Mucosa of descending colon (tissue), 3 donors: ENCODE results near the gene ATG7. TPM values are rescaled to one million over a fixed set of nuclear protein-coding genes. Genes with fewer than 3 reads are reported as not detected.

Experiments
- ATAC-seq: fragments of 200-7000 bp; cut with Tn5 transposase; one replicate; pipeline ENCODE4 v1.9.1; 2020; ENCODE audit warnings: mild to moderate bottlenecking, moderate library complexity
- DNase-seq, 3 donors: peaks; one replicate each; pipeline ENCODE4 v3.0.0-alpha.2; 2020
- H3K36me3 ChIP-seq: fragments of 200-600 bp; one replicate; pipeline ENCODE4 v1.8.0; 2021; ENCODE audit warnings: low read depth, mild to moderate bottlenecking
- H3K4me1 ChIP-seq: fragments of 200-600 bp; one replicate; pipeline ENCODE4 v1.8.0; 2021; ENCODE audit warnings: low read depth, mild to moderate bottlenecking
- H3K4me3 ChIP-seq: fragments of 200-600 bp; one replicate; pipeline ENCODE4 v1.8.0; 2021; ENCODE audit warnings: mild to moderate bottlenecking
- H3K9me3 ChIP-seq: fragments of 200-600 bp; one replicate; pipeline ENCODE4 v1.8.0; 2021; ENCODE audit warnings: mild to moderate bottlenecking
- CTCF ChIP-seq: fragments of 200-600 bp; IDR thresholded peaks from one replicate; pipeline ENCODE4 v1.8.0; 2022; ENCODE audit warnings: antibody characterized with exemption, mild to moderate bottlenecking
- intact Hi-C, 2 donors: fragments of 100-400 bp; cut with DNase I in 1 of 2; cut with micrococcal nuclease in 1 of 2; formaldehyde crosslinking; loops; one replicate each; pipeline versions ENCODE4 v1.11.0 to v1.11.1; 2022; cut with DNase I, micrococcal nuclease
- total RNA-seq, 3 donors: library from RNA; stranded (reverse); fragmentation: NEBNext Ultra II Directional in 2 of 3; extraction: Animal tissue kit (Norgen Biotek cat#: 25700) in 2 of 3; gene quantifications; one replicate each; pipeline versions ENCODE4 v1.2.1 to v1.2.4, GENCODE V29; 2021 to 2023
- donor health status: DM: no; HTN: no; CAD: no; lungs with moderate emphysema.
- donor health status: DM: no; HTN: no; CAD: no.
- donor health status: DM: no; HTN: yes; CAD: no.

The ATG7 gene
- total RNA-seq, 3 donors from 2014 or later = 40.4 to 49.6 (median 43.3) TPM

GRCh38 chr3:11415099-11415498, 142.9 kb downstream of the ATG7 start:
- Histone ChIP-seq H3K4me3 (no peak overlapping the region), H3K9me3 (peaks cover 11% of the 10 kb centered on the region), H3K36me3 (no peaks in the 10 kb centered on the region), H3K4me1 (no peaks in the 10 kb centered on the region)
- ATAC-seq (no peak), DNase-seq (no peak)
- intact Hi-C loops = no loop called here
- TF ChIP-seq CTCF = no peak

DNA sequence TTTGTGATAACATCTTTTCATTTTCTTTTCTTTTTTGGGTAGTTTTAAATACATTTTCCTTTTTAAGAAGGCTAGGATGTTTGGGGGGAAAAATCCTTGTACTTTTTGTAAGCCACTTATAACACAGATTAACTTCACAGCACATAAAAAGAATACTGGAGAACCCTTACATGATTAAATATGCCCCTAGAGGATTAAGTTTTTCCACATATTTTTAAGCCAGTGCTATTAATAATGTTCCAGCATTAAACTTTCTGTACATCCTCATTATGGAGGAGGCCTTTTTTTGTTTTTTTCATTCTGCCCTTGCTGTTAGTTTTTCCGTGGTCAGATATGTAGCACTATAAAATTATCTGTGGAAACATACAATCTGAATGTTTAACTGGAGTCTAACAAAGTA, 147.9 kb downstream of the ATG7 start:
- no peak for ATAC-seq
- intact Hi-C loops = no loop called here
- no peaks in the 10 kb centered on the region for H3K36me3 ChIP-seq
- H3K4me1 ChIP-seq = no peaks in the 10 kb centered on the region
- DNase-seq = no peak
- no peak overlapping the region for H3K4me3 ChIP-seq
- H3K9me3 ChIP-seq = no peaks in the 10 kb centered on the region
- no peak for TF ChIP-seq CTCF

GRCh38 chr3:11422291-11422690, 150.1 kb downstream of the ATG7 start:
- no peaks in the 10 kb centered on the region for H3K4me1 ChIP-seq
- TF ChIP-seq CTCF = no peak
- DNase-seq (no peak), ATAC-seq (no peak)
- H3K36me3 ChIP-seq = no peaks in the 10 kb centered on the region
- no peak overlapping the region for H3K4me3 ChIP-seq
- intact Hi-C loops = no loop called here
- no peaks in the 10 kb centered on the region for H3K9me3 ChIP-seq

DNA sequence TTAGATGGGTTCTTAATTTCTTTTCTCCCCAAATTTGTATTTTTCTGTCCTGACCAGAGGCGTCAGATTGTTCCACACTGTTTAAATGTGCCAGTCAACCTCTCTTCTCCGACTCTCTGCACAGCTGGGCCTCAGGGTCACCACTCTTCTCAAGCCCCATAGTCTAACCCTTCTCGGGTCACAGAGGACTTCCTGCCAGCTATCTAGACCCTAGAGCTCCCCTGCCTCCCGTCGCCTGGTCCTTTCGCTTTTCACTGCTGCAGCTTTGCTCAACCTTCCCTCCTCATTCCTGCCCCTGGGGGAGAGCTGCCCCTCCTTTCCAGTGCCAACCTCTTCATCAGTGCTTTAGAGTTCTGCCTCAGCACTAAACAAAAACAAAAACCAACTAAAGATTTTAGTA, 151.7 kb downstream of the ATG7 start:
- H3K4me1 ChIP-seq = no peaks in the 10 kb centered on the region
- ATAC-seq (no peak), DNase-seq (no peak)
- H3K4me3 ChIP-seq = no peak overlapping the region
- H3K9me3 ChIP-seq = no peaks in the 10 kb centered on the region
- no peaks in the 10 kb centered on the region for H3K36me3 ChIP-seq
- no peak for TF ChIP-seq CTCF
- intact Hi-C loops = no loop called here

GRCh38 chr3:11424277-11424676, 152.1 kb downstream of the ATG7 start:
- no peak for TF ChIP-seq CTCF
- Histone ChIP-seq H3K9me3 (no peaks in the 10 kb centered on the region), H3K4me3 (no peak overlapping the region), H3K4me1 (no peaks in the 10 kb centered on the region), H3K36me3 (no peaks in the 10 kb centered on the region)
- DNase-seq (no peak), ATAC-seq (no peak)
- intact Hi-C loops = no loop called here

- intact Hi-C loops = no loop called here
- no peaks in the 10 kb centered on the region for H3K9me3 ChIP-seq
- TF ChIP-seq CTCF = no peak
- DNase-seq (no peak), ATAC-seq (no peak)
- H3K4me1 ChIP-seq = no peaks in the 10 kb centered on the region
- no peak overlapping the region for H3K4me3 ChIP-seq
- no peaks in the 10 kb centered on the region for H3K36me3 ChIP-seq
Observed at GRCh38 chr3:11430207-11430606, 158.0 kb downstream of the ATG7 start.
